Measurements from ENCODE around the gene USP34. TPM values are rescaled to one million over a fixed set of nuclear protein-coding genes. Genes with fewer than 3 reads are reported as not detected.
A peak's percentile ranks its signal among the peaks of the same experiment; 100 is the strongest.

The USP34 gene
- total RNA-seq (197 TPM), polyA plus RNA-seq (10 to 100 TPM; 16.6 to 20.9 (median 17.5) TPM)

GRCh38 chr2:61470965-61471904 lies at the start of gene USP34:
TSS of gene USP34 (minus strand) at chr2:61471087. CDS start at chr2:61470692, 395 bp downstream.
- peaks cover 11 to 45% (median 25%) of the 10 kb centered on the region in 4 donors for H3K4me1 Mint-ChIP-seq
- Histone ChIP-seq H3K4me3 (ENCODE audit: low read depth, low read length) (peak within 1 kb of the TSS; percentile 90), H3K36me3 (ENCODE audit: control insufficient read depth, insufficient read depth, low read length) (peaks cover 2% of the 10 kb centered on the region), H3K27me3 (ENCODE audit: control insufficient read depth, insufficient read depth, low read length) (no peaks in the 10 kb centered on the region), H3K27ac (ENCODE audit: insufficient read depth, low read length, poor library complexity, severe bottlenecking) (peak within 1 kb of the TSS; percentile 99), H3K9me3 (ENCODE audit: control insufficient read depth in 2 of 2, low read length in 2 of 2) (no peaks in the 10 kb centered on the region), H3K4me1 (ENCODE audit: control insufficient read depth, insufficient read depth, low read length, poor library complexity, severe bottlenecking) (peaks cover 32% of the 10 kb centered on the region)
- no peaks in the 10 kb centered on the region for H3K9me3 Mint-ChIP-seq
- ATAC-seq (ENCODE audit: low read depth in 2 of 2) (peak; percentile 88 to 94), DNase-seq (peak; percentile 90 to 99 (median 92))
- H3K27me3 Mint-ChIP-seq: no peaks in the 10 kb centered on the region
- no peaks in the 10 kb centered on the region for H3K36me3 Mint-ChIP-seq
- H3K4me3 Mint-ChIP-seq: peak within 1 kb of the TSS; percentile 97 to 100 (median 98)
- H3K27ac Mint-ChIP-seq: peak within 1 kb of the TSS; percentile 98 to 99 (median 98)

- Mint-ChIP-seq H3K36me3 (peaks cover 12% of the 10 kb centered on the region), H3K27ac (no peak overlapping the region), H3K27me3 (no peaks in the 10 kb centered on the region), H3K4me1 (peaks cover 16 to 43% (median 32%) of the 10 kb centered on the region in 4 donors), H3K4me3 (no peak overlapping the region), H3K9me3 (no peaks in the 10 kb centered on the region)
- H3K27ac ChIP-seq (ENCODE audit: insufficient read depth, low read length, poor library complexity, severe bottlenecking): no peak overlapping the region
- H3K9me3 ChIP-seq (ENCODE audit: control insufficient read depth in 2 of 2, low read length in 2 of 2): no peaks in the 10 kb centered on the region
- H3K27me3 ChIP-seq (ENCODE audit: control insufficient read depth, insufficient read depth, low read length): no peaks in the 10 kb centered on the region
- no peak overlapping the region for H3K4me3 ChIP-seq (ENCODE audit: low read depth, low read length)
- peaks cover 75% of the 10 kb centered on the region for H3K36me3 ChIP-seq (ENCODE audit: control insufficient read depth, insufficient read depth, low read length)
- DNase-seq (no peak), ATAC-seq (ENCODE audit: low read depth in 2 of 2) (no peak)
- peaks cover 20% of the 10 kb centered on the region for H3K4me1 ChIP-seq (ENCODE audit: control insufficient read depth, insufficient read depth, low read length, poor library complexity, severe bottlenecking)
Observed at GRCh38 chr2:61520261-61520660, 49.4 kb upstream of the USP34 start.

GRCh38 chr2:61512768-61513398 lies 42.0 kb upstream of the USP34 start:
- Histone ChIP-seq H3K4me1 (ENCODE audit: control insufficient read depth, insufficient read depth, low read length, poor library complexity, severe bottlenecking) (no peaks in the 10 kb centered on the region), H3K9me3 (ENCODE audit: control insufficient read depth in 2 of 2, low read length in 2 of 2) (no peaks in the 10 kb centered on the region), H3K27ac (ENCODE audit: insufficient read depth, low read length, poor library complexity, severe bottlenecking) (peak overlapping the region; percentile 28), H3K4me3 (ENCODE audit: low read depth, low read length) (no peak overlapping the region), H3K27me3 (ENCODE audit: control insufficient read depth, insufficient read depth, low read length) (no peaks in the 10 kb centered on the region), H3K36me3 (ENCODE audit: control insufficient read depth, insufficient read depth, low read length) (peaks cover 76% of the 10 kb centered on the region)
- Mint-ChIP-seq H3K4me3 (no peak overlapping the region), H3K27ac (peak overlapping the region; percentile 49 to 83 (median 77)), H3K9me3 (no peaks in the 10 kb centered on the region), H3K36me3 (peaks cover 27% of the 10 kb centered on the region), H3K4me1 (peaks cover 13 to 43% (median 23%) of the 10 kb centered on the region in 4 donors), H3K27me3 (no peaks in the 10 kb centered on the region)
- DNase-seq (no peak), ATAC-seq (ENCODE audit: low read depth in 2 of 2) (no peak)

- DNase-seq (no peak), ATAC-seq (ENCODE audit: low read depth in 2 of 2) (no peak)
- Mint-ChIP-seq H3K4me1 (peaks cover 14 to 49% (median 23%) of the 10 kb centered on the region in 4 donors), H3K27me3 (no peaks in the 10 kb centered on the region), H3K4me3 (no peak overlapping the region), H3K9me3 (no peaks in the 10 kb centered on the region), H3K27ac (peak overlapping the region; percentile 49 to 77 (median 51)), H3K36me3 (peaks cover 28% of the 10 kb centered on the region)
- Histone ChIP-seq H3K27ac (ENCODE audit: insufficient read depth, low read length, poor library complexity, severe bottlenecking) (no peak overlapping the region), H3K4me1 (ENCODE audit: control insufficient read depth, insufficient read depth, low read length, poor library complexity, severe bottlenecking) (no peaks in the 10 kb centered on the region), H3K9me3 (ENCODE audit: control insufficient read depth in 2 of 2, low read length in 2 of 2) (no peaks in the 10 kb centered on the region), H3K36me3 (ENCODE audit: control insufficient read depth, insufficient read depth, low read length) (peaks cover 71% of the 10 kb centered on the region), H3K27me3 (ENCODE audit: control insufficient read depth, insufficient read depth, low read length) (no peaks in the 10 kb centered on the region), H3K4me3 (ENCODE audit: low read depth, low read length) (no peak overlapping the region)
Observed at GRCh38 chr2:61510674-61511671, 40.1 kb upstream of the USP34 start.

- no peaks in the 10 kb centered on the region for H3K9me3 ChIP-seq (ENCODE audit: control insufficient read depth in 2 of 2, low read length in 2 of 2)
- no peak overlapping the region for H3K27ac ChIP-seq (ENCODE audit: insufficient read depth, low read length, poor library complexity, severe bottlenecking)
- no peaks in the 10 kb centered on the region for H3K27me3 ChIP-seq (ENCODE audit: control insufficient read depth, insufficient read depth, low read length)
- no peaks in the 10 kb centered on the region for H3K27me3 Mint-ChIP-seq
- ATAC-seq (ENCODE audit: low read depth in 2 of 2): no peak
- peaks cover 18% of the 10 kb centered on the region for H3K36me3 Mint-ChIP-seq
- H3K36me3 ChIP-seq (ENCODE audit: control insufficient read depth, insufficient read depth, low read length): peaks cover 70% of the 10 kb centered on the region
- no peaks in the 10 kb centered on the region for H3K9me3 Mint-ChIP-seq
- no peak overlapping the region for H3K27ac Mint-ChIP-seq
- DNase-seq: no peak
- no peaks in the 10 kb centered on the region for H3K4me1 ChIP-seq (ENCODE audit: control insufficient read depth, insufficient read depth, low read length, poor library complexity, severe bottlenecking)
- no peak overlapping the region for H3K4me3 ChIP-seq (ENCODE audit: low read depth, low read length)
- H3K4me3 Mint-ChIP-seq: no peak overlapping the region
- peaks cover 7 to 25% (median 12%) of the 10 kb centered on the region in 4 donors for H3K4me1 Mint-ChIP-seq
Observed at GRCh38 chr2:61504949-61505348, 34.1 kb upstream of the USP34 start.

GRCh38 chr2:61499060-61499459 lies 28.2 kb upstream of the USP34 start:
- no peak overlapping the region for H3K4me3 ChIP-seq (ENCODE audit: low read depth, low read length)
- H3K4me1 ChIP-seq (ENCODE audit: control insufficient read depth, insufficient read depth, low read length, poor library complexity, severe bottlenecking): peaks cover 5% of the 10 kb centered on the region
- peaks cover 34% of the 10 kb centered on the region for H3K36me3 Mint-ChIP-seq
- no peaks in the 10 kb centered on the region for H3K9me3 ChIP-seq (ENCODE audit: control insufficient read depth in 2 of 2, low read length in 2 of 2)
- no peaks in the 10 kb centered on the region for H3K27me3 Mint-ChIP-seq
- peaks cover 4 to 10% (median 7%) of the 10 kb centered on the region in 4 donors for H3K4me1 Mint-ChIP-seq
- no peak overlapping the region for H3K27ac ChIP-seq (ENCODE audit: insufficient read depth, low read length, poor library complexity, severe bottlenecking)
- DNase-seq (no peak), ATAC-seq (ENCODE audit: low read depth in 2 of 2) (no peak)
- no peaks in the 10 kb centered on the region for H3K9me3 Mint-ChIP-seq
- no peaks in the 10 kb centered on the region for H3K27me3 ChIP-seq (ENCODE audit: control insufficient read depth, insufficient read depth, low read length)
- peaks cover 92% of the 10 kb centered on the region for H3K36me3 ChIP-seq (ENCODE audit: control insufficient read depth, insufficient read depth, low read length)
- H3K4me3 Mint-ChIP-seq: no peak overlapping the region
- H3K27ac Mint-ChIP-seq: peak overlapping the region in 2 of 3 donors; percentile 11 to 24

GRCh38 chr2:61493523-61493942 lies 22.6 kb upstream of the USP34 start:
- peak overlapping the region in 2 of 4 donors; percentile 5 to 33 for H3K4me3 Mint-ChIP-seq

More at GRCh38 chr2:61493523-61493942, 22.6 kb upstream of the USP34 start:
- H3K4me1 Mint-ChIP-seq: peaks cover 10 to 22% (median 16%) of the 10 kb centered on the region in 4 donors
- Histone ChIP-seq H3K4me3 (ENCODE audit: low read depth, low read length) (peak overlapping the region; percentile 20), H3K9me3 (ENCODE audit: control insufficient read depth in 2 of 2, low read length in 2 of 2) (no peaks in the 10 kb centered on the region), H3K27me3 (ENCODE audit: control insufficient read depth, insufficient read depth, low read length) (no peaks in the 10 kb centered on the region), H3K27ac (ENCODE audit: insufficient read depth, low read length, poor library complexity, severe bottlenecking) (peak overlapping the region; percentile 26), H3K4me1 (ENCODE audit: control insufficient read depth, insufficient read depth, low read length, poor library complexity, severe bottlenecking) (peaks cover 16% of the 10 kb centered on the region), H3K36me3 (ENCODE audit: control insufficient read depth, insufficient read depth, low read length) (peaks cover 90% of the 10 kb centered on the region)
- no peaks in the 10 kb centered on the region for H3K27me3 Mint-ChIP-seq
- peaks cover 37% of the 10 kb centered on the region for H3K36me3 Mint-ChIP-seq
- no peak for ATAC-seq (ENCODE audit: low read depth in 2 of 2)
- peak in 2 of 3 donors; percentile 12 to 14 for DNase-seq
- no peaks in the 10 kb centered on the region for H3K9me3 Mint-ChIP-seq
- peak overlapping the region; percentile 40 to 81 (median 78) for H3K27ac Mint-ChIP-seq
